ENCODE data around the gene MNT. TPM values are rescaled to one million over a fixed set of nuclear protein-coding genes. Genes with fewer than 3 reads are reported as not detected.

The MNT gene
- total and polyA plus RNA-seq, 2 of the 8 experiments (the other 6 are each of a cell fraction or from before 2014, with no cell fraction given) = 5.0 to 17.3 TPM

- no peak for TF ChIP-seq BRCA1 (IDR thresholded peaks at IDR 0.05; ENCODE audit: low read depth, low read length)
- no peak for TF ChIP-seq POU5F1 (IDR thresholded peaks at IDR 0.05; ENCODE audit: low read depth, low read length)
- TF ChIP-seq GABPA (IDR thresholded peaks at IDR 0.05; ENCODE audit: borderline replicate concordance, insufficient read depth, low read length) = no peak
- no peak for TF ChIP-seq BACH1 (IDR thresholded peaks at IDR 0.05; ENCODE audit: low read length)
- TF ChIP-seq MAX (IDR thresholded peaks at IDR 0.05) = peak; percentile 35; the same call in 1 of the 2 replicates
- TF ChIP-seq RAD21 (IDR thresholded peaks at IDR 0.05 in 1 of 2, conservative IDR thresholded peaks at IDR 0.05 in 1 of 2; ENCODE audit: low read depth in 2 of 2, low read length in 2 of 2) = no peak; a peak in 1 of 4 replicates
- TF ChIP-seq GTF2F1 (IDR thresholded peaks at IDR 0.05; ENCODE audit: borderline replicate concordance, low read depth, low read length) = no peak
- TF ChIP-seq NANOG (IDR thresholded peaks at IDR 0.05; ENCODE audit: insufficient read depth, low read depth, low read length, poor library complexity, severe bottlenecking) = no peak
- TF ChIP-seq, protein P1, sequence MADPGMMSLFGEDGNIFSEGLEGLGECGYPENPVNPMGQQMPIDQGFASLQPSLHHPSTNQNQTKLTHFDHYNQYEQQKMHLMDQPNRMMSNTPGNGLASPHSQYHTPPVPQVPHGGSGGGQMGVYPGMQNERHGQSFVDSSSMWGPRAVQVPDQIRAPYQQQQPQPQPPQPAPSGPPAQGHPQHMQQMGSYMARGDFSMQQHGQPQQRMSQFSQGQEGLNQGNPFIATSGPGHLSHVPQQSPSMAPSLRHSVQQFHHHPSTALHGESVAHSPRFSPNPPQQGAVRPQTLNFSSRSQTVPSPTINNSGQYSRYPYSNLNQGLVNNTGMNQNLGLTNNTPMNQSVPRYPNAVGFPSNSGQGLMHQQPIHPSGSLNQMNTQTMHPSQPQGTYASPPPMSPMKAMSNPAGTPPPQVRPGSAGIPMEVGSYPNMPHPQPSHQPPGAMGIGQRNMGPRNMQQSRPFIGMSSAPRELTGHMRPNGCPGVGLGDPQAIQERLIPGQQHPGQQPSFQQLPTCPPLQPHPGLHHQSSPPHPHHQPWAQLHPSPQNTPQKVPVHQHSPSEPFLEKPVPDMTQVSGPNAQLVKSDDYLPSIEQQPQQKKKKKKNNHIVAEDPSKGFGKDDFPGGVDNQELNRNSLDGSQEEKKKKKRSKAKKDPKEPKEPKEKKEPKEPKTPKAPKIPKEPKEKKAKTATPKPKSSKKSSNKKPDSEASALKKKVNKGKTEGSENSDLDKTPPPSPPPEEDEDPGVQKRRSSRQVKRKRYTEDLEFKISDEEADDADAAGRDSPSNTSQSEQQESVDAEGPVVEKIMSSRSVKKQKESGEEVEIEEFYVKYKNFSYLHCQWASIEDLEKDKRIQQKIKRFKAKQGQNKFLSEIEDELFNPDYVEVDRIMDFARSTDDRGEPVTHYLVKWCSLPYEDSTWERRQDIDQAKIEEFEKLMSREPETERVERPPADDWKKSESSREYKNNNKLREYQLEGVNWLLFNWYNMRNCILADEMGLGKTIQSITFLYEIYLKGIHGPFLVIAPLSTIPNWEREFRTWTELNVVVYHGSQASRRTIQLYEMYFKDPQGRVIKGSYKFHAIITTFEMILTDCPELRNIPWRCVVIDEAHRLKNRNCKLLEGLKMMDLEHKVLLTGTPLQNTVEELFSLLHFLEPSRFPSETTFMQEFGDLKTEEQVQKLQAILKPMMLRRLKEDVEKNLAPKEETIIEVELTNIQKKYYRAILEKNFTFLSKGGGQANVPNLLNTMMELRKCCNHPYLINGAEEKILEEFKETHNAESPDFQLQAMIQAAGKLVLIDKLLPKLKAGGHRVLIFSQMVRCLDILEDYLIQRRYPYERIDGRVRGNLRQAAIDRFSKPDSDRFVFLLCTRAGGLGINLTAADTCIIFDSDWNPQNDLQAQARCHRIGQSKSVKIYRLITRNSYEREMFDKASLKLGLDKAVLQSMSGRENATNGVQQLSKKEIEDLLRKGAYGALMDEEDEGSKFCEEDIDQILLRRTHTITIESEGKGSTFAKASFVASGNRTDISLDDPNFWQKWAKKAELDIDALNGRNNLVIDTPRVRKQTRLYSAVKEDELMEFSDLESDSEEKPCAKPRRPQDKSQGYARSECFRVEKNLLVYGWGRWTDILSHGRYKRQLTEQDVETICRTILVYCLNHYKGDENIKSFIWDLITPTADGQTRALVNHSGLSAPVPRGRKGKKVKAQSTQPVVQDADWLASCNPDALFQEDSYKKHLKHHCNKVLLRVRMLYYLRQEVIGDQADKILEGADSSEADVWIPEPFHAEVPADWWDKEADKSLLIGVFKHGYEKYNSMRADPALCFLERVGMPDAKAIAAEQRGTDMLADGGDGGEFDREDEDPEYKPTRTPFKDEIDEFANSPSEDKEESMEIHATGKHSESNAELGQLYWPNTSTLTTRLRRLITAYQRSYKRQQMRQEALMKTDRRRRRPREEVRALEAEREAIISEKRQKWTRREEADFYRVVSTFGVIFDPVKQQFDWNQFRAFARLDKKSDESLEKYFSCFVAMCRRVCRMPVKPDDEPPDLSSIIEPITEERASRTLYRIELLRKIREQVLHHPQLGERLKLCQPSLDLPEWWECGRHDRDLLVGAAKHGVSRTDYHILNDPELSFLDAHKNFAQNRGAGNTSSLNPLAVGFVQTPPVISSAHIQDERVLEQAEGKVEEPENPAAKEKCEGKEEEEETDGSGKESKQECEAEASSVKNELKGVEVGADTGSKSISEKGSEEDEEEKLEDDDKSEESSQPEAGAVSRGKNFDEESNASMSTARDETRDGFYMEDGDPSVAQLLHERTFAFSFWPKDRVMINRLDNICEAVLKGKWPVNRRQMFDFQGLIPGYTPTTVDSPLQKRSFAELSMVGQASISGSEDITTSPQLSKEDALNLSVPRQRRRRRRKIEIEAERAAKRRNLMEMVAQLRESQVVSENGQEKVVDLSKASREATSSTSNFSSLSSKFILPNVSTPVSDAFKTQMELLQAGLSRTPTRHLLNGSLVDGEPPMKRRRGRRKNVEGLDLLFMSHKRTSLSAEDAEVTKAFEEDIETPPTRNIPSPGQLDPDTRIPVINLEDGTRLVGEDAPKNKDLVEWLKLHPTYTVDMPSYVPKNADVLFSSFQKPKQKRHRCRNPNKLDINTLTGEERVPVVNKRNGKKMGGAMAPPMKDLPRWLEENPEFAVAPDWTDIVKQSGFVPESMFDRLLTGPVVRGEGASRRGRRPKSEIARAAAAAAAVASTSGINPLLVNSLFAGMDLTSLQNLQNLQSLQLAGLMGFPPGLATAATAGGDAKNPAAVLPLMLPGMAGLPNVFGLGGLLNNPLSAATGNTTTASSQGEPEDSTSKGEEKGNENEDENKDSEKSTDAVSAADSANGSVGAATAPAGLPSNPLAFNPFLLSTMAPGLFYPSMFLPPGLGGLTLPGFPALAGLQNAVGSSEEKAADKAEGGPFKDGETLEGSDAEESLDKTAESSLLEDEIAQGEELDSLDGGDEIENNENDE (IDR thresholded peaks at IDR 0.05; ENCODE audit: insufficient replicate concordance, low read length) = no peak
- TF ChIP-seq JUN (IDR thresholded peaks at IDR 0.05; ENCODE audit: low read depth, low read length) = no peak
- no peak for TF ChIP-seq ZNF274 (IDR thresholded peaks at IDR 0.05; ENCODE audit: borderline replicate concordance, extremely low read depth, low read length)
Measured at GRCh38 chr17:2400877-2401425, at the start of gene MNT (continued).
